ENCODE results near the gene TRIM66. TPM values are rescaled to one million over a fixed set of nuclear protein-coding genes. Genes with fewer than 3 reads are reported as not detected.
A peak's percentile ranks its signal among the peaks of the same experiment; 100 is the strongest.

The TRIM66 gene
- polyA plus RNA-seq, 4 donors: 5.2 to 9.9 (median 5.3) TPM

- no peak for DNase-seq (ENCODE audit: low read depth in 4 of 4, low spot score in 3 of 4)
Measured at GRCh38 chr11:8615291-8616032, 67.0 kb downstream of the TRIM66 start.

DNA sequence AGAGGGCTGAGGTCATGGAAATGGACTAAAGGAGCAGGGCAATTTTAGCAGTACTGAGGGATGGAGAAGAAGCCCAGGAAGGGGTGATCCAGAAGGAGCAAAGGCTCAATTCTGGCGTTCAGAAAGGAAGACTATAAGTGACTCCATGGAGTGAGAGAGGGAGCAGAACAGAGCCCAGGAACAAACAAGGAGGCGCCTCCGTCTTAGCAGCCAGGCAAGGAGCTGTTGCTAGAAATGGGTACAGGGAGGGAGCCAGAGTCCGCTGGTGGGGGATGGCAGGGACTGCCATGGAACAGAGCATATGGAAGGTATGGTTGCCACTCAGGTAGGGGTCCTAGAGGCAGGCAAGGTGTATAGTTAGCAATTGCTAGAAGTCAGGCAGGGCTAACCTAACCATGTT is 68.0 kb downstream of the TRIM66 start:
- DNase-seq (ENCODE audit: low read depth in 4 of 4, low spot score in 3 of 4): no peak

DNA sequence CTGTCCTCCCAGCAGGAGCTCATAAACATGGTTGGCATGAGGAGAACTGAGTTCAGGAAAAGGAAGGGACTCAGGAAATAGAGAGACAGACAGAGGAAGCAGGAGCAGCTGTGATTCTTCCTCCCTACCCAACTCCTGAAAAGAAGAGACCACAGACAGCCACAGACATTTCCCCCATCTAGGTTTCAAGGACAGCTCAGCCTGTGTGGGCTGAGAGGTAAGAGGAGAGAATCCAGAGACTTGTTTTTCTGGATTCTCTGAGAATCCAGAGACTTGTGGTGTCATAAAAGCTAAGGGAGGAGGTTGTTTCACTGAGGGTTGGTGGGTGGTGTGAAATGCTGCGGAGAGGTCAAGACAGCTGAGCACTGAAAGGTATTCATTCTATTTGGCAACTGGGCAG is 69.4 kb downstream of the TRIM66 start:
- DNase-seq (ENCODE audit: low read depth in 4 of 4, low spot score in 3 of 4): no peak

DNA sequence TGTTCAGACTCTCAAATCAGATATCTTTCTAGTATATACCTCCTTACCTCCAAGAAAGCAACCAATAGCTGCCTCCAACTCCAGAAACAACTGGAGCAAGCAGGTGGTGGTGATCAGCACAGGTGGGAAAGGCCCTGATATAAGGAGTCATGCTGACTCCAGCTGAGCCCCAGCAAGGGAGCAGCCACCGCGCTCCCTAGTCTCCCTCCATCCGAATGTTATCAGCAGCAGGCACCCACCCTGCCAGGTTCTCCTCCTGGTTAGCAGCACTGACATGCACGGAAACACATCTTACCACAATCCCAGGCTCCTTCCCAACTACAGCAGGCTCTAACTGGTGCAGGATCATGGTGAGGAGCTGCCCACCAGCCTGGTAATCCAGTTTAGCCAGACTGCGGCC is 69.9 kb downstream of the TRIM66 start:
- DNase-seq (ENCODE audit: low read depth in 4 of 4, low spot score in 3 of 4): no peak

- peak in 3 of 4 donors; percentile 28 to 74 (median 52) for DNase-seq (ENCODE audit: low read depth in 4 of 4, low spot score in 3 of 4)
Measured at GRCh38 chr11:8610532-8611116, 71.8 kb downstream of the TRIM66 start.

DNA sequence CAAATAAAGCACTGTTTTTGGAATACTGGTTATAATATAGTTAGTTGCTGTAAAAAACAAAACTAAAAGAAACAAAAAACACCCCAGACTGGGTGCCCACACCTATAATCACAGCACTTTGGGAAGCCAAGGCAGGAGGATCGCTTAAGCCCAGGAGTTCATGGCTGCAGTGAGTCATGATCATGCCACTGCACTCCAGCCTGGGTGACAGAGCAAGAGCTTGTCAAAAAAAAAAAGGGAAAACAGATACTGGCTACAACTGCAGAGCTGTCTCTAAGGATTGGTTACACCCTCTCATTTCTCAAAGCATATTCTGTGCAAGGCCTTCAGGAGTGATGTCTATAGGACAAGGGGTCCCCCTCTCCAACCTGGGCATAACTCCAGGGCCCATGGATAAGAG is 73.8 kb downstream of the TRIM66 start:
- DNase-seq (ENCODE audit: low read depth in 4 of 4, low spot score in 3 of 4): no peak

DNA sequence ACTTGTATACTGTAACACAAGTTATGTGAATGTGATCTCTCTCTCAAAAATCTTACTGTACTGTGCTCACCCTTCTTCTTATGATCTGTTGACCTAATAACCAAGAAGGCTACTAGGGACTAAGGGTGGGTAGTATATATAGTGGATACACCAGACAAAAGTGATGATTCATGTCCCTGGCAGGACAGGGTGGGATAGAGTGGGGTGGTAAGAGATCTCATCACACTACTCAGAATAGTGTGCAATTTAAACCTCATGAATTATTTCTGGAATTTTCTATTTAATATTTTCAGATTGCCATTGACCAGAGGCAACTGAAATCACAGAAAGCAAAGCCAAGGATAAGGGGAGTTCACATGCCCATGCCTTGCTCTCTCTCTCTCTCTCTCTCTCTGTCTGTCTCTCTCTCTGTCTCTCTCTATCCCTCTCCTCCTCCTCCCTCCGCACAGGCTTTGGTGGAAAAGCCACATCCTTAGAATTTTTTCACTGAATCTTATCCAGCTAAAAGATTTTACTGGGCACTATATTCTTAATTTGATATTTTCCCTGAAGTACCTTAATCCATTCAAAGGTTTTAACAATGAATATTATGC is 76.4 kb downstream of the TRIM66 start:
- no peak for DNase-seq (ENCODE audit: low read depth in 4 of 4, low spot score in 3 of 4)

DNA sequence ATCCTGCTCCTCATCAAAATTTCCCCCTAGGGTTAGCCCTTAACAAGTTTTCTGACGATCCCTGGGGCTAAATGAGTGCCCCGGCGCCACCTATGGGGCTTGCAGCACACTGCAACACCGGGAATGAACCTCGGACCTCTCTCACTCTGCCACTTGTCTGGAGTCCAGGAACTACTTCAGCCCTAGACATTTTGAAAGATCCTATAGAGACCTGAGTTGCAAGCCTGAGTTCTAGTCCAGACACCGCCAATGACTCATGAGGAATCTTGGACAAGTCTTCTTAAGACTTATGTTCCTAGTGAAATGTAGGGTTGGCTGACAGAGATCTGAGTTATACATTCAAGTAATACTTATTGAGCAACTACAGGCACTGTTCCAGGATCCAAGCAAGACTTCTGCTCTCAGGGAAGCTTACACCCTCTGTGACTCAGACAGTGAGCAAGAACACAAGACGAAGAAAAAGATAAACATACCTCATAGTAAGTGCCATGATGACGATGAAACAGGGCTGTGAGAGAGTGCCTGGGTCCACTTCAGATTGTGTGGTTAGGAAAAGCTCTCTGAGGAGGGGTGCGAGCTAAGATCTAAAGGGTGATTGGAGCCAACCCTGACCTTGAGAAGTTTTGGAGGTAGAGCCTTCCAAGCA is 78.3 kb downstream of the TRIM66 start:
- DNase-seq (ENCODE audit: low read depth in 4 of 4, low spot score in 3 of 4): no peak

- DNase-seq (ENCODE audit: low read depth in 4 of 4, low spot score in 3 of 4): no peak
Measured at GRCh38 chr11:8603696-8604077, 78.8 kb downstream of the TRIM66 start.

GRCh38 chr11:8601376-8602133 is 80.9 kb downstream of the TRIM66 start:
- no peak for DNase-seq (ENCODE audit: low read depth in 4 of 4, low spot score in 3 of 4)

DNA sequence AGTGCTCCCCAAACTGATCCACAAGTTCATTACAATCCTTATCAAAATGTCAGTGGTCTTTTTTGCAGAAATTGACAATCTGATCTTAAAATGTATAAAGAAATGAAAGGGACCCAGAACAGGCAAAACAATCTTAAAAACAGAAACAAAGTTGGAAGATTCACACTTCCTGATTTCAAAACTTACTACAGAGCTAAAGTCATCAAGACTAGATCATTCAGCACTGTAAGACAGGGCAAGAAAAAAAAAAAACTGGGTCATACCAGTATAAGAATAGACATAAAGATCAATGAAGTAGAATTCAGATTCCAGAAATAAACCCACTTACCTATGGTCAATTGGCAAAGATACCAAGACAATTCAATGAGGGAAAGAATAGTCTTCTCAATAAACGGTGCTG is 84.0 kb downstream of the TRIM66 start:
- DNase-seq (ENCODE audit: low read depth in 4 of 4, low spot score in 3 of 4): no peak

- no peak for DNase-seq (ENCODE audit: low read depth in 4 of 4, low spot score in 3 of 4)
Measured at GRCh38 chr11:8597182-8597581, 85.3 kb downstream of the TRIM66 start.

DNA sequence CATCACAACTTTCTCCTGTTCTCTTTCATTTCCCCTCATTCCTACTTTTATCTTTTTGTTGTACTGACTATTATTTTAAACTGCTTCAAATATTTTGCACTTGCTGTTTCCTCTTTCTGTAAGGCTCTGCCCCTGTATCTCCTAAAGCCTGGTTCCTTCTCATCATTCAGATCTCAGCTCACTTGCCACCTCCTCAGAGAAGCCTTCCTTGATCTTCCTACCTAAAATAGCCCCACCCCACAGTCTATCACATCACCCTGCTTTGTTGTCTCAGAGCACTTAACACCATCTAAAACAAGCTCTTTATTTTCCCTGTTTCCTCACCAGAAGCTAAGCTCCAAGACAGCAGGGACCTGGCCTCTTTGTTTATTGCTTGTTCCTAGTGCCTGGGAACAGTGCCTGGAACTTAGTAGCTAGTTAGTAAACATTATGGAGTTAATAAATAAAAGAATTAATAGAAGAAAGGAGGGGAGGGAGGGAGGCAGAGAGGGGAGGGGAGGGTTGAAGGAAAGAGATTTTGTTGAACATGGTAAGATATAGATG is 85.9 kb downstream of the TRIM66 start:
- no peak for DNase-seq (ENCODE audit: low read depth in 4 of 4, low spot score in 3 of 4)

GRCh38 chr11:8593935-8594909 is 88.2 kb downstream of the TRIM66 start, which contains the start of gene STK33:
STK33 (minus strand) TSS chr11:8594228; CDS start chr11:8474905, 119,323 bp downstream.
- peak in 3 of 4 donors; percentile 24 to 40 (median 38) for DNase-seq (ENCODE audit: low read depth in 4 of 4, low spot score in 3 of 4)

DNA sequence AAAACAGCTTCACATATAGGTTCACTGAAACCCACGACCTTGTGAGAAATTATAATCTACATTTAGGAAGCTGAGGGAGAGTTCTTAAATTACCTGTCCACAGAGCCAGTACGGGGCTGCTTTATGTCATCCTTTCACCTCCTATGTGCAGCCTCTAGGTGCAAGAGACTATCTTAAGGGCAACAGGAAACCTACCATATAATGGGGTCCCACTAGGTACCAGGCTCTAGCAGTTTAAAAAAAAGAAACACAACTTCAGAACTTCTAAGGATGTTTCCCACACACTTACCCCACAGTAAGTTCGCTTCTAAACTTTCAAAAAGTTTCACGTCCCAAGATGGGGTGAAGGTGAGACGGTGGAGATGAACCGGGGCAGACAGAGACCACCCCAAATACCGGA is 89.0 kb downstream of the TRIM66 start:
- no peak for DNase-seq (ENCODE audit: low read depth in 4 of 4, low spot score in 3 of 4)

DNA sequence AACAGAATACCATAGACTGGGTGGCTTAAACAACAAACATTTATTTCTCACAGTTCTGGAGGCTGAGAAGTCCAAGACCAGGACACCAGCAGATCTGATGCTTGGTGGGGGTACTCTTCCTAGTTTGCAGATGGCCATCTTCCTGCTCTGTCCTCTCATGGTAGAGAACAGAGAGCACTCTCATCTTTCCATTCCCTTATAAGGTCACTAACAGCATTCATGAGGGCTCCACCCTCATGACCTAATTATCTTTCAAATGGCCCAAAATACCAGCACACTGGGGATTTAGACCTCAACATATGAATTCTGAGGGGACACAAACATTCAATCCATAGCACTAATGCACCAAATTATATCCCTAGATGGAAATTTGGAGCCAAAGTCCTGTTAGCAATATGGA is 94.5 kb downstream of the TRIM66 start:
- no peak for DNase-seq (ENCODE audit: low read depth in 4 of 4, low spot score in 3 of 4)

DNA sequence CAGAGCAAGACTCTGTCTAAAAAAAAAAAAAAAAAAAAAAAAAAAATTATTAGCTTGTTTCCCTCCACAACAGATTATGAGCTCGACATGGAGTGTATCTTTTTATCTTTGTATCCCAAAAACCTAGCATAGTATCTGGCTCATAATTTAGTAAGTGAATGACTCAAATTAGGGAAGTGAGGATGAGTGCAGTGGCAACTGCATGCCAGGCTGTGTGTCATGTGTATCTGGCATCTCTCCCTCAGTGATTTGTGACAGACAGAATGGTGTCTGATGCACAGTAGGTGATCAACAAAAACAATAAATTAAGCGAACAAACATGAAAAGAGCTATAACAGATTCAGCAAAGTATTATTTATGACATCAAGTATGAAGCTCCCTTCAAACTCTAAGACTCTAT is 95.7 kb downstream of the TRIM66 start:
- DNase-seq (ENCODE audit: low read depth in 4 of 4, low spot score in 3 of 4): no peak

DNA sequence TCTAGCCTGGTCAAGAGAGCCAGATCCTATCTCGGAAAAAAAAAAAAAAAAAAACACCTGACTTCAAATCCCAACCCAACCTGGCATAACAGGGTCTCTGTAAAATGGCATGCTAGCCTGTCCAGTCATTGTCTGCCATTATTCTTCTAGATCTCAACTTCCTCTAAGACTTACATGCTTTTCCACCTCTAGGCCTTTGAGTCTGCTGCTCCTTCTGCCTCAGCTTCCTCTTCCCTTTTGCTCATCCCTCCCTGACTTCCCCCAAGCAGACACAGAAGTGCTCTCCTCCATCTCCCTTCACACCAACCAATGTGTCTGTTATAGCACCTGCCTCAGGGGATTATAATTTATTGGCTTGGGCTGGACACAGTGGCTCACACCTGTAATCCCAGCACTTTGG is 96.3 kb downstream of the TRIM66 start:
- DNase-seq (ENCODE audit: low read depth in 4 of 4, low spot score in 3 of 4): no peak

DNA sequence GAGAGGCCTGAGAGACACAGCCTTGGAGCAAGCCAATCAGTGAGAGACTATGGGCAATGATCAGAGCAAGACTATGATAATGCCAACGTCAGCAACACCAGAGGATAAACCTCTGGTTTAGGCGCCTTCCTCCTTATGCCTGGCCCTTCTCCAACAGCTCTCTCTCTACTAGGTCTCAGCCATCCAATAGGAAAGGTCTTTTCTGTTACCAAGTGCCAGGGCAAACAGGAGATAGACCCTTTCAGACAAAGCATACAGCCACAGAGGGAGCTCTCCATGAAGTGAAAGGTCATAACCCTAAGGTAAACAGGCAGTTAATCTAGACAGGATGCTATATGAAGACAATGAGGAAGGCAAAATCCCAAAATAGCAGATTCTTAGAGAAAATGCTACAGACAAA is 98.0 kb downstream of the TRIM66 start:
- no peak for DNase-seq (ENCODE audit: low read depth in 4 of 4, low spot score in 3 of 4)

Data from left renal pelvis (tissue), 4 donors.